ENCODE measurements around the gene NOBOX.
"Not testable (repeated sequence)": the region's sequence is repeated elsewhere in the genome, so short reads cannot be mapped to it uniquely, and the experiment has no call there.

NOBOX gene

GRCh38 chr7:144391823-144392255 lies 11.7 kb downstream of the NOBOX start:
- no peak for DNase-seq (ENCODE audit: low read depth in 3 of 3)

- DNase-seq (ENCODE audit: low read depth in 3 of 3) = no peak
Measured at GRCh38 chr7:144391014-144391413, 12.5 kb downstream of the NOBOX start.

- DNase-seq (ENCODE audit: low read depth in 3 of 3) = no peak
Measured at GRCh38 chr7:144390481-144390880, 13.0 kb downstream of the NOBOX start.

- DNase-seq (ENCODE audit: low read depth in 3 of 3) = no peak
Measured at GRCh38 chr7:144388950-144389349, 14.5 kb downstream of the NOBOX start.

GRCh38 chr7:144386741-144387140 lies 16.8 kb downstream of the NOBOX start:
- no peak for DNase-seq (ENCODE audit: low read depth in 3 of 3)

GRCh38 chr7:144384555-144385245 lies 18.8 kb downstream of the NOBOX start:
- peak in 2 of 3 experiments; percentile 16 to 56 for DNase-seq (ENCODE audit: low read depth in 3 of 3)

- DNase-seq (ENCODE audit: low read depth in 3 of 3) = no peak
Measured at GRCh38 chr7:144384071-144384470, 19.4 kb downstream of the NOBOX start.

- no peak for DNase-seq (ENCODE audit: low read depth in 3 of 3)
Measured at GRCh38 chr7:144379776-144380384, 23.6 kb downstream of the NOBOX start.

- no peak for DNase-seq (ENCODE audit: low read depth in 3 of 3)
Measured at GRCh38 chr7:144378651-144379050, 24.8 kb downstream of the NOBOX start.

- not testable (repeated sequence) for DNase-seq (ENCODE audit: low read depth in 3 of 3)
Measured at GRCh38 chr7:144369221-144369620, 34.3 kb downstream of the NOBOX start.

GRCh38 chr7:144367250-144367649 lies 36.2 kb downstream of the NOBOX start:
- not testable (repeated sequence) for DNase-seq (ENCODE audit: low read depth in 3 of 3)

GRCh38 chr7:144365523-144365922 lies 38.0 kb downstream of the NOBOX start:
- not testable (repeated sequence) for DNase-seq (ENCODE audit: low read depth in 3 of 3)

- not testable (repeated sequence) for DNase-seq (ENCODE audit: low read depth in 3 of 3)
Measured at GRCh38 chr7:144362061-144362460, 41.4 kb downstream of the NOBOX start.

GRCh38 chr7:144356860-144357259 lies 46.6 kb downstream of the NOBOX start:
- DNase-seq (ENCODE audit: low read depth in 3 of 3) = not testable (repeated sequence)

GRCh38 chr7:144356185-144356584 lies 47.3 kb downstream of the NOBOX start:
- not testable (repeated sequence) for DNase-seq (ENCODE audit: low read depth in 3 of 3)

GRCh38 chr7:144355176-144355822 lies 48.2 kb downstream of the NOBOX start, which contains the start of gene ARHGEF5:
Gene ARHGEF5, plus strand, starts transcription at chr7:144355402. Its CDS starts 7,268 bp downstream, at chr7:144362670.
- DNase-seq (ENCODE audit: low read depth in 3 of 3) = not testable (repeated sequence)

GRCh38 chr7:144351667-144352066 lies 51.8 kb downstream of the NOBOX start:
- not testable (repeated sequence) for DNase-seq (ENCODE audit: low read depth in 3 of 3)

- DNase-seq (ENCODE audit: low read depth in 3 of 3) = not testable (repeated sequence)
Measured at GRCh38 chr7:144348625-144349024, 54.9 kb downstream of the NOBOX start.
